Measurements from ENCODE around the gene DDX11. TPM values are rescaled to one million over a fixed set of nuclear protein-coding genes. Genes with fewer than 3 reads are reported as not detected.

Gene DDX11
- total RNA-seq, 1 experiment from 2014 or later = 136 TPM

DNA sequence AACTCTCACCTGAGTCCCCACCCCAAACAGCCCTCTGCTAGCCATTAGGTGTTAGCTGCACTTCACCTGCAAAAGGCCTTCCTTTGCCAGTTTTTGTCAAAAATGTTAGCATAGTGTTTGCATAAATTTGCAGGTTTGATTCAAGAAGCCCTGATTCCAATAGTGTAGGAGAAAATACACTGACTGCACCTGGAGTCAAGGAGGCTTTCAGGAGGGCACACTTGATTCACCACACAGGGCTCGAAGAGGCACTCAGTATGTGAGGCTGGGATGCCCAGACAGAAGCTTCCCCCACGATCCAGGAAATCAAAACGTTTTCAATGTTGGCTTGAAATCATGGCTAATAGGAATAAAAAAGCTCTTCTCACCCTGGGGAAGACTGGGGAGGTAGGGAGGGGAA lies 40.5 kb upstream of the DDX11 start:
- H3K27me3 ChIP-seq (ENCODE audit: insufficient read depth, low read length) = no peaks in the 10 kb centered on the region
- H4K20me1 ChIP-seq (ENCODE audit: insufficient read depth) = no peaks in the 10 kb centered on the region
- H3K27ac ChIP-seq (ENCODE audit: low read depth, low read length) = no peak overlapping the region
- no peak overlapping the region for H3K4me2 ChIP-seq (ENCODE audit: low read length)
- CTCF ChIA-PET = no interaction called here
- ATAC-seq (no peak), DNase-seq (ENCODE audit: low read depth, low spot score) (no peak)
- TF ChIP-seq REST (IDR thresholded peaks at IDR 0.05; ENCODE audit: low read depth) = no peak
- no peak for TF ChIP-seq TCF7L2 (IDR thresholded peaks at IDR 0.05; ENCODE audit: borderline replicate concordance, extremely low read depth, insufficient read depth, insufficient read length)
- TF ChIP-seq RAD21 (IDR thresholded peaks at IDR 0.05; ENCODE audit: low read depth) = no peak
- no peak for TF ChIP-seq ATF3 (IDR thresholded peaks at IDR 0.05)
- TF ChIP-seq YY1 (IDR thresholded peaks at IDR 0.05; ENCODE audit: extremely low read depth, insufficient replicate concordance, low read depth, low read length) = no peak
- no peak for TF ChIP-seq FOSL1 (IDR thresholded peaks at IDR 0.05; ENCODE audit: low read depth)
- no peaks in the 10 kb centered on the region for H3K79me2 ChIP-seq (ENCODE audit: insufficient read depth, low read length)
- no peak overlapping the region for H3K9ac ChIP-seq (ENCODE audit: low read length)
- RAD21 ChIA-PET (ENCODE audit: low non-redundant PET in 1 of 2, low total read pairs in 2 of 2, uncharacterized antibody in 2 of 2, unreplicated experiment in 2 of 2) = no interaction called here
- no peak overlapping the region for H2AFZ ChIP-seq (ENCODE audit: low read depth, low read length, poor library complexity, severe bottlenecking)
- H3K4me3 ChIP-seq (replicated peaks in 1 of 2; ENCODE audit: low read depth in 1 of 2, low read length in 2 of 2) = no peak overlapping the region
- BruUV-seq (replicated peaks) = no TSS peak
- no peaks in the 10 kb centered on the region for H3K9me2 ChIP-seq (ENCODE audit: insufficient read depth)
- intact Hi-C loops (cut with micrococcal nuclease) = no loop called here
- no peaks in the 10 kb centered on the region for H3K36me3 ChIP-seq (ENCODE audit: control insufficient read depth in 1 of 2, insufficient read depth in 2 of 2, low read length in 2 of 2)
- peaks cover 24 to 34% of the 10 kb centered on the region in 2 experiments for H3K4me1 ChIP-seq (ENCODE audit: control insufficient read depth in 1 of 2, insufficient read depth in 2 of 2, low read length in 2 of 2)
- POLR2A ChIA-PET = no interaction called here
- no peaks in the 10 kb centered on the region for H3K9me3 ChIP-seq (ENCODE audit: control insufficient read depth in 1 of 2, insufficient read depth in 1 of 2, low read depth in 1 of 2, low read length in 2 of 2)
